Activated CD8-positive, alpha-beta memory T cell treated with anti-CD3 and anti-CD28 coated beads for 36 hours (primary cell): ENCODE results near the gene RPS6KA3. TPM values are rescaled to one million over a fixed set of nuclear protein-coding genes. Genes with fewer than 3 reads are reported as not detected.

ENCODE experiments used
- CTCF ChIA-PET: fragments of 350-600 bp; sonication (Branson Sonifier 250); formaldehyde crosslinking; loops from one replicate; lab custom pipeline; 2021; ENCODE audit warnings: antibody characterized with exemption; lab: Charles Lee
- POLR2A ChIA-PET: fragments of 350-600 bp; sonication (Branson Sonifier 250); formaldehyde crosslinking; loops from one replicate; lab custom pipeline; 2021; ENCODE audit warnings: antibody characterized with exemption; lab: Charles Lee
- total RNA-seq, 2 experiments: library from RNA; stranded (reverse); gene quantifications; one replicate each; pipeline ENCODE4 v1.2.3, GENCODE V29; 2021

RPS6KA3 gene
- total RNA-seq: 10 to 100 TPM; 66.2 to 71.4 TPM

DNA sequence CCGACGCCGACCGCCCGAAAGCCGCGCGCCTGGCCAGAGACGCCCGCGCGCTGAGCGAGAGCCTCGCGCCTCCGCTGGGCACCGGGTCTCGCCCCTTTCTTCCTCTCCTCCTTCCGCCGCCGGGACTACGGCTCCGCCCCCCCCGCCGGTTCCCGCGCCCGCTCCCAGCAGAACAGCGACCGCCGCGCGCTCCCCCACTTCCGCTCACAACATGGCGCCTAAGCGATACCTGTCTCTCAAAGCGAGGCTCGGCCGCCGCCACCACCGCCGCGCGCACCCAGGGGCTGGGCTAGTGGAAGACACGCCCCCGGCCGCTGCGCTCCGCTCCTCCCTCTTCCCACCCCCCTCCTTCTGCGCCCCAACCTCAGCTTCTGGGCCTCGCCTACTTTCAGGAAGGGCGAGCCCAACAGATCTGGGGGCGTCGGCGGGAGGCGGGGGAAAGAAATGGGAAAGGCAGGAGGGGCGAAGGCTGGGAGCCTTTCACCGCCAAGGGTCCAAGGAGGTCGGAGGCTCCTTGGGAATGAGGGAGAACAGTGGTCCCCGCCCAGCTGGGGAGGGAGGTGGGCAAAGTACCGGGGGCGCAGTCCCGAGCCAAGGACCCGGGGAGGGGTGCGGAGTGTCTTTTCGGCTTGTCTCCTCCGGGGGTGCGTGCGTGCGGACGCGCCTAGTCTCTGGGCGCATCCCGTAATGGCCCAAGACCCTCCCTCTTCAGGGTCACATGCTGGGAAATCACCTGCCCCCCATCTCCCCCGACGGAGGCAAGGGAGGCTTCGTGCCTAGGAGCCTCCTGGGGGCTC lies at the start of gene RPS6KA3:
RPS6KA3 (minus strand) TSS at position 100 of the 797 bp plus-strand sequence. CDS start 277 bp downstream, outside the sequence.
- ChIA-PET CTCF (no interaction called here), POLR2A (interaction anchor here (0.6 to 1.0 kb wide), 4 partner anchors 15 to 1592 kb away, joined by 3 to 10 read pairs (median 3); no protein-coding TSS in a partner anchor)

DNA sequence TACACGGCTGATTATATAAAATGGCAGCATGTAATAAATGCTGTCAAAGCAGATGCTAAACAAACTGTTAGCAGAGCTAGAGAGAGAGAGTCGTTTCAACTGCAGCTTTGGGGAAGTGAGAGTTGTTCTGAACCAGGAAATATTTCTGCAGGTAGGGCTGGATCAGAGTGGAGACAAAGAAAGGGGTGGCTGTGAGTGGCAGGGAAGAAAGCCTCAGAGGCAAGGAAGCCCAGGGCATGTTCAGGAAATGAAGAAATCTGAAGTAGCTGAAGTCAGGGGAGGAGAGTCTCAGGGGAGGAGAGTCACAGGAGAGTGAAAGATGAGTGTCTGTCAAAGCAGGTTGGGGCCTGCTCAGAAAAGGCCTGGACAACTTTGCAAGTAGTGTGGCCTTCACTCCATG lies 48.4 kb upstream of the RPS6KA3 start:
- POLR2A ChIA-PET: no interaction called here
- CTCF ChIA-PET: no interaction called here

DNA sequence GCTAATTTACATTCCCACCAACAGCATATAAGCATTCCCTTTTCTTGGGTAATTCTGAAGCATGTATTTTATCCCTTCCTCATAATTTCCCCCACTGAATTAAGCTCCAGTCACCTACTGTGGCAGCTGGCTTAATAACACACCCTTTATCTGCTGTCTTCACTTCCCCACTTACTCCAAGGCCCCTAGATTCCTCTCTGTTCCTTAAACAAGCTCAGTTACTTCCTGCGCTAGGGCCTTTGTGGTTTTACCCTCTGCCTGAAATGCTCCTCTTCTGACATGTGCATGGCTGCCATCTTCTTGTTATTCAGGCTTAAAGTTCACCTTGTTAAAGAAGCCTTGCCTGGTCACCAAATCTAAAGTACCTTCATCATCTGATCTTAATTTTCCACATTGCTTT lies 47.2 kb upstream of the RPS6KA3 start:
- ChIA-PET CTCF (no interaction called here), POLR2A (no interaction called here)

DNA sequence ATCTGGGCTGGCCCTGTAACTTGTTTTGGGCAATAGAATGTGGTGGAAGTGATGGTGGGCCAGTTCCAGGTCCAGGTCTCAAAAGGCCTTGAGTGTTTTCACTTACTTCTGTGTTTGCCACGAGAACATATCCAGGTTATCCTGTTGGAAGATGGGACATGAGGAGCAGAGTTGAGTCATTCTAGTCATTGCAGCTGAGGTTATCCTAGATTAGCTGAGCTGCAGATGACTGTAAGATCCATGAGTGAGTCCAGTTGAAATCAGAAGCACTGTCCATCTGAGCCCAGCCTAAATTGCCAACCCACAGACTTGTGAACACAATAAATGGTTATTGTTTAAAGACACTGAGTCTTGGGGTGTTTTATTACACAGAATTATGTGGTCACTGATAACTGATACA lies 45.3 kb upstream of the RPS6KA3 start:
- ChIA-PET CTCF (no interaction called here), POLR2A (no interaction called here)

DNA sequence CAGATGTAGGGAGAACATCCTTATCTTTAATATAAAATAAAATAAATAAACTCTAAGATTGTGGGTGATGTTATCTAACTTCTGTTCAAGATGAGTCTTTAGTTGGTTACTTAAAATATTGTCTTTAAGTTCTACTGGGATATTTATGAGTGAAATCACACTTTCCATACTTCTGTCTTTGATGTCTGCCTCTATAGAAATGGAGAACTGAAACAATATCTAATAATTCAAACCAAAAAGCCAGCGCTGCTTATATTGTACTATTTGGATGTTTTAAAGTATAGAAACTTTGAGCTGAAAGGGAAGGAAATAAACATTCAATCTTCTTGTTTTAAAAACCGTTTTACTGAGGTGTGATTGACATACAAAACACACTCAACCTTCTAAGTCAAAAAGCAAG lies 44.8 kb upstream of the RPS6KA3 start:
- CTCF ChIA-PET: no interaction called here
- POLR2A ChIA-PET: no interaction called here

DNA sequence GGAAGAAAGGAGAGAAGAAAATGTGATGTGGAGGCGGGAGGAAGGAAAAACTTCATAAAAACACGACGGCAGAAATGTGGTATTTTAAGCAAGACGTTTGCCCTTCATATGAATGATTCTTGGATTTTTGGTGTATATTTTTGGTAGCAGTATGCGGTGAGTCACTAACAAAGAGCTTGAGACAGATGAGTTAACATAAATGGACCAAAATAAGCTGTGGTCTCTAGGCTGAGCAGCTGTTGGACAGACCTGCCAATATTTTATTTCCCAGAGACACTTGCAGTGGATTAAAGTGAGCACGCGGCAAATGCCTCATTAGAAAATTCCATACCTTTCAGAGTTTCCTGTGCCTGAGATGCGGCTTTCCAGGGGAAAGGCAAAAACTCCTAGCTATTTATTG lies 43.1 kb upstream of the RPS6KA3 start:
- ChIA-PET CTCF (no interaction called here), POLR2A (no interaction called here)

DNA sequence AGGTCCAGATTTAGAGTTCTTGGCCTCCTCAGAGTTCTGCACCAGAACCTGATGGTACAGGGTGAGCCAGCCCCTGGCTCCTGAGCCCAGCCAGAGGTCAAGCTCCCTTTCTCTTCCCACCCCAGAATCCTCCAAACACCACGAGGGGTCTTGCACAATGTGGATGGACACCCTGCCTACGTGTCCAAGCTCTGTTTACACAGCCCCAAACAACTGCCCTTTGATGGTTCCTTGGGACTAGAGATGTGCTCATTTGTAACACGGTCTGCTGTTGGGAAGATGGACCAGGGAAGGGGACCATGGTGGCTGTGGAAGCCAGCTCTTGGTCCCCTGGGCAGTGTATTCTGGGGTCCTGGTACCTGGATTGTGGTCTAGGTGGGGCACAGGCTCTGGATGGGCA lies 40.0 kb upstream of the RPS6KA3 start:
- ChIA-PET POLR2A (no interaction called here), CTCF (no interaction called here)

DNA sequence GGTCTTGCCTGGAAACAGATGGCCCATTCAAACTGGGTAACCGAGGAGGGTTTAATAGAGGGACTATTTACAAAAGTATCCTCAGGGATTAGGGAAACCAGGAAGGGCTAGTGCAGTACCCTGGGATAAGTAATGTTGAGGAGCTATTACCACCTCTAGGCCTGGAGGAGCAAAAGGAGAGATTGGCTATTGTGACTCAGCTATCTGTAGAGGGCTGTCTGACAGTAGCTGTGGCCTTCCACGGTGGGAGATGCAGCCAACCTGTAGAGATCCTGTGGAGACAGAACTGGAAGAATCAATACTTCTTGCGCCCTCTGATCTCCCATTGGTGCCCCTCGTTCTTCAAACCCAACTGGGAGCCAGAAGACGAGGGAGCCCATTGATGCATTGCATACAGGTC lies 34.1 kb upstream of the RPS6KA3 start:
- ChIA-PET POLR2A (no interaction called here), CTCF (no interaction called here)

DNA sequence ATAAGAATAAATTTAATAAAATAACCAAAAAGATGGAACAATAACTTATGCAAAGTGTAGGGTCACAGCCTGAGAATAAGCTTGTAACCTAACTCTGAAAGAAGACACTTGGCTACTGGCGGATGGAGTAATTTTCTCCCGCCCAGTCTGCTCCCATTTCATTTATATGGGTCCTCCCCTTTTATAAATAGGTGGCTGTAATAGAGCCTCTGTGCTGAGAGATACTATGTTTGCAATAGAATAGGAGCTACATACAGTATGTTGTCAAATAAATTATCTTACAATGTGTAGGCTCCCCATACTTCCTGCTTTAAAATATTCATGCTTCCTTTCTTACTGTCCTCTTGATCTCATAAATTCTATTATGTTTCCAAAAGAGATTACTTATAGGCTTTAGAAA lies 28.2 kb upstream of the RPS6KA3 start:
- CTCF ChIA-PET: no interaction called here
- POLR2A ChIA-PET: no interaction called here

DNA sequence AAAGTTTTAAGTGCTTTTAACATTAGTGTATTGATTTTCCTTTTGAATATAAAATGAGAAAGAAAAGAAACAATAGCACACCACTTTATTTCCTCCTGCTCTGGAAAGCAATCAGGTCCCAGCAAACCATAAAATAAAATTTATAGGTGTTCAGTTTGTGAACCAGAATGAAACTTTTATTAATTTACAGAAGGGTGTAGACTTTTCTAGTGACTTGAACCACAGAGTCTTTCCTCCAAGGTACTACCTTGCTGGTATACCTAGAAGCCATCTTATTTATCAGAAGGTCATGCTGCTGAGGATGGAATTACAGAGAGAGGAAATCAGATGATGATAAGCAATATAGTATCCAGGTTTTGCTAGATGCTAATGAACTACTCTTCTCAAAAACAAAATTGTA lies 27.6 kb upstream of the RPS6KA3 start:
- ChIA-PET CTCF (interaction anchor here (0.6 kb wide), 1 partner anchor 69 kb away, joined by 3 read pairs; no protein-coding TSS in a partner anchor), POLR2A (no interaction called here)

DNA sequence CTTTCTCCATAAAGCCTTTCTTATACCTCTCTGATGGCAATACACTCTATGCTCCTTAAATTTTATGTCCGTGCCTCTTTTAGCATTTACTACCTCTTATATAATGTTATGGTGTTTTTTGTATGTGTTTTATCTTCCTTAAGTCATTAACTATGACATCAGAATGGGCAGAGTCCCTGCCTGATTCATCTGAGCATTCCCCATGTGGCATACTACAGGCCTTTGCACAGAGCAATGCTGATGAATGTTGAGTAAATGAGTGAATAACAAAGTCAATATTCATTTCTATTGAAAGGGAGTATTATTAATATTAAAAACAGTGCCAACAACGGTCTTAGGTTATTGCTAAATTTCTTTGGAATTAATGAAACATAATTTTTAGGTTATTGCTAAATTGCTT lies 18.8 kb upstream of the RPS6KA3 start:
- CTCF ChIA-PET: no interaction called here
- POLR2A ChIA-PET: no interaction called here

DNA sequence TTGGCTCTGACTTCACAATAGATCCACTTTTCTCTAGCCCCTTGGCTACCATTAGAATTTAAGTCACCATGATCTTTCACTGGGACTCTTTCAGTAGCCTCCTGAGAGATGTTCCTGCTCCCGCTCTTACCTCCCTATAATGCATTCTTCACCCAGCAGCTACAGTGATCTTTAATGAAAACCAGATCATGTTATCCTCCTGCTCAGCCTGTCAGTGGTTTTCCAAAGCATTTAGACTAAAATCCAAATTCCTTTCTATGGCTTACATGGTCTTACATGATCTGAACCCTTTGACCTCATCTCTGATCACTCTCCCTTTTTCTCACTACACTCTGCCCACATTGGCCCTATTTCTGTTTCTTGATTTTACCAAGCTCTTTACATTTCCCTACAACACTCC lies 18.3 kb upstream of the RPS6KA3 start:
- POLR2A ChIA-PET: no interaction called here

DNA sequence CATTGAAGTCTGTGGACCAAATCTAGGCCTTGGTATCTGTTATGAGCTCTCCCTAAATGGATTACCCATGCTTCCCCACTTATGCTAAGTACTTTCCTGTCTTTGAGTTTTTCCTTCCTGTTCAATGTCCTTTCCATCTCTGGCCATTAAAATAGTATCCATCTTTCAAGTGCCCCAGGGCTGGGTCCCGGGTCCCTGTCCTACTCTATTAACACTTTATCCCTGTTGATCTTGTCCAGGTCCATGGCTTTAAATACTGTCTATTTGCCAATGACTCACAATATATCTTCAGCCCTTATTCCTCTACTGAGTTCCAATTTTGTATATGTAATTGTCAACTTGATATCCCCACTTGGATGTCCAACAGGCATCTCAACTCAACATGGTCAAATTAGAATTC lies 17.7 kb upstream of the RPS6KA3 start:
- ChIA-PET CTCF (no interaction called here), POLR2A (no interaction called here)

More for the DNA sequence above, 18.3 kb upstream of the RPS6KA3 start:
- CTCF ChIA-PET: no interaction called here

DNA sequence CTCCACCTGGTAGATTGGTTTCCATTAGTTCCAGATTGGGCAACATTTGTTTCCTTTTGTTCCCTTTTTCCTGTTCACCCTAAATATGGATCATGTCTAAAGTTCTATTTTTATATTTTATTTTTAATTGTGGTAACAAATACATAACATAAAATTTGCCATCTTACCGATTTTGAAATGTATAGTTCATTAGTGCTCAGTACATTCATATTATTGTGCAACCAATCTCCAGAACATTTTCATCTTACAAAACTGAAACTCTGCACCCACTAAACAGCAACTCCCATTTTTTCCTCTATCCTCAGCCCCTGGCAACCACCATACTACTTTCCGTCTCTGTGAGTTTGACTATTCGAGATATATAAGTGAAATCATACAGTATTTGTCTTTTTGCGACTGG lies 14.2 kb upstream of the RPS6KA3 start:
- ChIA-PET POLR2A (no interaction called here), CTCF (no interaction called here)

DNA sequence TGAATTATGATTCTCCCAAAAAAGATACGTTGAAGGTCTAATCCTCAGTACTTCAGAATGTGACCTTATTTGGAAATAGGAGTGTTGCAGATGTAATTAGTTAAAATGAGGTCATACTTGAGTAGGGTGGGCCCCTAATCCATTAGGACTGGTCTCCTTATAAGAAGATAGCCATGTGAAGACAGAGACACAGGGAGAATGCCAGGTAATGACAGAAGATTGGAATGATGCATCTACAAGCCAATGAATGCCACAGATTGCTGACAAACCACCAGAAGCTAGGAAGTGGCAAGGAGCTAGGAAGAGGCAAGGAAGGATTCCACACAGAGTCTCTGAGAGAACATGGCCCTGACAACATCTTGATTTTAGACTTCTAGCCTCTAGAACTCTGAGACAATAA lies 7.4 kb upstream of the RPS6KA3 start:
- ChIA-PET POLR2A (no interaction called here), CTCF (no interaction called here)

DNA sequence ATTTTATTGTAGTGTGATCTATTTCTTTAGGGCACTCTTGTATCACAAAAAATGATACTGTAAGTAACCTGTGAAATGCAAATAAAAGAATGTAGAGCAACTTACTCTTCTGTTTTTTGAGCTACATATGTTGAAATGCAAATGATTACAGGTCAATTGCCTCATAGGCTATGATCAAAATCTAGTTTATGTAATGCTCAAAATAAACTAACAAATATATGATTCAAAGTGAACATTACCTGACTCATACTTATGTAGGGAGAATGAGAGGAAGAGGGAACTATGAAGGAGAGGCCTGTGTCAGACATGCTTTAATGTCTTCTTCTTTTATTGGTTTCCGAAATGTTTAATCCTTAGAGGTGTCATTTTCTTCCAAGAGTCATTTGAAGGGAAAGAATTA lies 5.0 kb upstream of the RPS6KA3 start:
- POLR2A ChIA-PET: no interaction called here
- CTCF ChIA-PET: no interaction called here

DNA sequence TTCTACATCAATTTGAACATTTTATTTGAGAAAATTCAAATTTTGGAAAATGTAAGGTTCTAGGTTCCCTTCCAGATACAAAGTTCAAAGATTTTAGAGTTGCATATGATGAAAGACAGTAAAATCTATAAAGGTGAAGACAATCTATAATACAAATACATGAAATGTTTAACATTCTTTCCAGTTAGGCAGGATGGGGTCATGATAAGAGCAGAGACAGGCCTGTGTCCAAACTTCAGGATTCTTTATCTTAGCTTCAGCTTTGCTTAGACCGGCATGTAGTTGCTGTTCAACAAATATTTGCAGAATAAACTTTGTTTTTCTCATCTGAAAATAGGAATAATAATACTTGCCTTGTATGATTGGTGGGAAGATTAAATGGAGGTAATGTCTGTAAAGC lies 4.5 kb upstream of the RPS6KA3 start:
- ChIA-PET CTCF (no interaction called here), POLR2A (no interaction called here)

DNA sequence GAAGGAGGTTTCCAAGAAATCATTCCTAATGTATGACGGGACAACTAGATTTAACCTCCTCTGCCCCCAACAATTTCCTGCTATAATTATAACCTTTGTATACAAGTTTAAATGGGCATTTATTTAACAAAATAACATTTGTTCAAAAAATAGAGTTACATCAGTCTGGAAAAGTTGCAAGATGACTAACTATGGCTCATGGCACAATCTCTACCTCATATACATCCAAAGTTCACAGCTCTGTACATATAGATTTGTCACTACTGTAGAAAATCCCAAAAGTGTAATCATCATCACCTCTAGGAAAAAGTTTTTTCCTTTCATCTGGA lies 3.8 kb upstream of the RPS6KA3 start:
- ChIA-PET CTCF (no interaction called here), POLR2A (no interaction called here)

DNA sequence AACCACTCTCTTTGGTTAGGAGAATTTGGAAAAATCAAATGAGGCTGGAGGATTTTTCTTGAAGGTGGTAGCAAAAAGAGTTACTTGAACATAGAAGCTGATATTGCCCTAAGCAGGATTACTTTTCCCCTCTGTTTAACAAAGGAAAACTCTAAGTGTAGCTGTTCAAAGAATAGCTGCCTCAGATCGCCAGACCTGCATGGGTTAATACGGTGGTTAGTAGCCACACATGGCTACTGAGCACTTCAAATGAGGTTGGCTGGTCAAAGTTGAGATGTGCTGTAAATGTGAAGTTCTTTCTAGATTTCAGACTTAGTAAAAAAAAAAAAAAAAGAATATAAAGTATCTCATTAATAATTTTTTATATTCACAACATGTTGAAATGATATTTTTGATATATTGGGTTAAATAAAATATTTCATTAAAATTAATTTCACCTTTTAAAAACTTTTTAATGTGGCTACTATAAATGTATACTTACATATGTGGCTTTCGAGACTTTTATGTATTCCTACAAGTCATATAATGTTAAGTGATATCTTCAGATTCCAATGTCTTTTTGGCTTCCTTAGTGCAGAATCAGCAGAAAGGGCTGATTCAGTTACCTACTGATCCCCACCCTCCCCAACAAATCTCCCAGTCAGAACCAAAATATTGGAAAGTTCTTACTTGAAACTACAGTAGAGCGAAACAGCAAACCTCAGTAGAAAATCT lies 3.3 kb upstream of the RPS6KA3 start:
- ChIA-PET POLR2A (no interaction called here), CTCF (no interaction called here)

DNA sequence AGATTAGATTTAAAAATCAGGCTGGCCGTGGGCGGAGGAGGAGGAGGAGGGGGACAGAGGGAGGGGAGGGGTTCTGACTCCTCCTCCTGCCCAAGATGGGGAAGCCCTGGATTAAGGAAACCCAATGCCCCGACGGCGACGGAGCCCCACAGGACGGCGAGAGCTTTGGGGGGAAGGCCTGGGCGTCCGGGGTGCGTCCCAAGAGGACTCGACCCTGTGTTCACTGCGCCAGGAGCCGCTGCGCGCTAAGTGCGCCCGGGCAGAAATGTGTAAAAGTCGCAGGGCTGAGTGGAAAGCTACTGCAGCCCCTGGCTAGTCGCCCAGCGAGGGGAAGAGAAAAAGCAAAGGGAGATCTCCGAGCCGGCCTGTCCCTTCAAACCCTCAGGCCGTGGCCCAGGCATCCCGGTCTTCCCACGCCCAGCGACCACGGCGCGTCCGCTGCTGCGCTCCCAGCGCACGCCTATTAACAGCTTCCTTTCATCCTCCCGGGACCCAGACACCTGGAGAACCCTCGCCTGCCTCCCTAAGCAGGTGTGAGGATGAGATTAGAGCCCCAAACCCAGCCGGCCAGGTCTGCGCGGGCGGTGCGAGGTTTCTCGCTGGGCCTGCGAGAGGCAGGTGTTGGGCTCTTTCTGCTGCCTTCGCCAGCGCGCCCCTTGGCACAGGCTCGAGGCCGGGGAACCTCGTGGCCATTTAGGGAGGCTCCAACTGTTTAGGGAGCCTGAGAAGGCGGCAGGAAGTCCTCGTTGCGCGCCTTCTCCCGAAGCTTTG lies 1.4 kb upstream of the RPS6KA3 start:
- ChIA-PET CTCF (no interaction called here), POLR2A (no interaction called here)
